Ishikawa (cell line): Measurements from ENCODE around the gene XRCC4.

Experiments
- CEBPB ChIP-seq: IDR thresholded peaks from 2 replicates; pipeline ENCODE4 v1.6.1; 2012
- CREB1 ChIP-seq: IDR thresholded peaks from 2 replicates; pipeline ENCODE4 v1.6.1; 2012; ENCODE audit warnings: low read depth
- EGR1 ChIP-seq: IDR thresholded peaks from 2 replicates; pipeline ENCODE4 v1.6.1; 2012
- EP300 ChIP-seq: IDR thresholded peaks from 2 replicates; pipeline ENCODE4 v1.6.1; 2012; ENCODE audit warnings: borderline replicate concordance
- FOXM1 ChIP-seq: IDR thresholded peaks from 2 replicates; pipeline ENCODE4 v1.6.1; 2012; ENCODE audit warnings: low read depth, borderline replicate concordance
- NFIC ChIP-seq: IDR thresholded peaks from 2 replicates; pipeline ENCODE4 v1.6.1; 2012
- RAD21 ChIP-seq: IDR thresholded peaks from 2 replicates; pipeline ENCODE4 v1.6.1; 2012; ENCODE audit warnings: low read depth
- TAF1 ChIP-seq: IDR thresholded peaks from 2 replicates; pipeline ENCODE4 v1.6.1; 2012; ENCODE audit warnings: low read depth, mild to moderate bottlenecking
- TCF12 ChIP-seq: IDR thresholded peaks from 2 replicates; pipeline ENCODE4 v1.6.1; 2012; ENCODE audit warnings: low read depth
- TEAD4 ChIP-seq: IDR thresholded peaks from 2 replicates; pipeline ENCODE4 v1.6.1; 2012
- YY1 ChIP-seq: IDR thresholded peaks from 2 replicates; pipeline ENCODE4 v1.6.1; 2012; ENCODE audit warnings: low read depth
- ZBTB7A ChIP-seq: IDR thresholded peaks from 2 replicates; pipeline ENCODE4 v1.6.1; 2012; ENCODE audit warnings: low read depth
- TF ChIP-seq, protein P1 (sequence below): IDR thresholded peaks from 2 replicates; pipeline ENCODE4 v1.6.1; 2012
- TF ChIP-seq, protein P2 (sequence below): IDR thresholded peaks from 2 replicates; pipeline ENCODE4 v1.6.1; 2012; ENCODE audit warnings: low read depth, mild to moderate bottlenecking
- TF ChIP-seq, protein P3 (sequence below): IDR thresholded peaks from 2 replicates; pipeline ENCODE4 v1.6.1; 2012

The XRCC4 gene

DNA sequence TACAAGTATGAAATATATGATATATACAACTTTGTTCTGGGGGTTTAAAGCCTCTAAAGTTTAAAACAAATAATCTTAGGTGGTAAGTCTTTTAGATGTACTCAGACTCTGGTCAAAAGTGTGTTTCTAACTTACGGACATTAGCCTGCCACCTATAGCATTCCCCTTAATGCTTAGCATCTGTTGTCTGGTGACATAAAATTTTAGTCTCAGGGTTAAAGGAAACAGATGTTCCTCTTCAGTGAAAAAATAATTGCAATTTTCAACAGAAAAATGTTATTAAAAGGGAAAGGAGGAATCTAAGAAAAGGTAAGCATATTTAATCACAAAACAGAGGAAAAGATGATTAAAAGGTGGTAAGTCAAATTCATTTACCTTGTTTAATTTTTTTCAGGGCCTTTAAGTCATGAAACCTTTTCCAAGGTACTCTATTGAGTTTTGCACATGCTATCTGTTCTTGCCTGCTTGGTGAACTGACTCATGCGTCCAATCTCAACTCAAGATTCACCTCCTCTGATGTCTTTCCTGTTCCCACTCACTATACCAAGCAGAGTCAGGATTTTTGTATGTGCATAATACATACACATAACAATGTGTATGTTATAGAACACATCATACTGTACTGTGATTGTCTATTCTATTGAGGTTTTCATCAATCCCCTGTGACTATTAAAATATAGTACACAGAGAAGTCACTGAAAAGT, 8.1 kb upstream of the XRCC4 start:
- no peak for TF ChIP-seq TCF12
- no peak for TF ChIP-seq CEBPB
- TF ChIP-seq NFIC: no peak
- TF ChIP-seq CREB1: no peak
- TF ChIP-seq TAF1: no peak
- TF ChIP-seq, protein P1, sequence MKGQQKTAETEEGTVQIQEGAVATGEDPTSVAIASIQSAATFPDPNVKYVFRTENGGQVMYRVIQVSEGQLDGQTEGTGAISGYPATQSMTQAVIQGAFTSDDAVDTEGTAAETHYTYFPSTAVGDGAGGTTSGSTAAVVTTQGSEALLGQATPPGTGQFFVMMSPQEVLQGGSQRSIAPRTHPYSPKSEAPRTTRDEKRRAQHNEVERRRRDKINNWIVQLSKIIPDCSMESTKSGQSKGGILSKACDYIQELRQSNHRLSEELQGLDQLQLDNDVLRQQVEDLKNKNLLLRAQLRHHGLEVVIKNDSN: no peak
- no peak for TF ChIP-seq FOXM1
- no peak for TF ChIP-seq RAD21
- TF ChIP-seq, protein P2, sequence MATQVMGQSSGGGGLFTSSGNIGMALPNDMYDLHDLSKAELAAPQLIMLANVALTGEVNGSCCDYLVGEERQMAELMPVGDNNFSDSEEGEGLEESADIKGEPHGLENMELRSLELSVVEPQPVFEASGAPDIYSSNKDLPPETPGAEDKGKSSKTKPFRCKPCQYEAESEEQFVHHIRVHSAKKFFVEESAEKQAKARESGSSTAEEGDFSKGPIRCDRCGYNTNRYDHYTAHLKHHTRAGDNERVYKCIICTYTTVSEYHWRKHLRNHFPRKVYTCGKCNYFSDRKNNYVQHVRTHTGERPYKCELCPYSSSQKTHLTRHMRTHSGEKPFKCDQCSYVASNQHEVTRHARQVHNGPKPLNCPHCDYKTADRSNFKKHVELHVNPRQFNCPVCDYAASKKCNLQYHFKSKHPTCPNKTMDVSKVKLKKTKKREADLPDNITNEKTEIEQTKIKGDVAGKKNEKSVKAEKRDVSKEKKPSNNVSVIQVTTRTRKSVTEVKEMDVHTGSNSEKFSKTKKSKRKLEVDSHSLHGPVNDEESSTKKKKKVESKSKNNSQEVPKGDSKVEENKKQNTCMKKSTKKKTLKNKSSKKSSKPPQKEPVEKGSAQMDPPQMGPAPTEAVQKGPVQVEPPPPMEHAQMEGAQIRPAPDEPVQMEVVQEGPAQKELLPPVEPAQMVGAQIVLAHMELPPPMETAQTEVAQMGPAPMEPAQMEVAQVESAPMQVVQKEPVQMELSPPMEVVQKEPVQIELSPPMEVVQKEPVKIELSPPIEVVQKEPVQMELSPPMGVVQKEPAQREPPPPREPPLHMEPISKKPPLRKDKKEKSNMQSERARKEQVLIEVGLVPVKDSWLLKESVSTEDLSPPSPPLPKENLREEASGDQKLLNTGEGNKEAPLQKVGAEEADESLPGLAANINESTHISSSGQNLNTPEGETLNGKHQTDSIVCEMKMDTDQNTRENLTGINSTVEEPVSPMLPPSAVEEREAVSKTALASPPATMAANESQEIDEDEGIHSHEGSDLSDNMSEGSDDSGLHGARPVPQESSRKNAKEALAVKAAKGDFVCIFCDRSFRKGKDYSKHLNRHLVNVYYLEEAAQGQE: no peak
- TF ChIP-seq TEAD4: no peak
- TF ChIP-seq ZBTB7A: no peak
- TF ChIP-seq, protein P3, sequence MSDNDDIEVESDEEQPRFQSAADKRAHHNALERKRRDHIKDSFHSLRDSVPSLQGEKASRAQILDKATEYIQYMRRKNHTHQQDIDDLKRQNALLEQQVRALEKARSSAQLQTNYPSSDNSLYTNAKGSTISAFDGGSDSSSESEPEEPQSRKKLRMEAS: no peak
- no peak for TF ChIP-seq YY1
- no peak for TF ChIP-seq EP300
- TF ChIP-seq EGR1: no peak

DNA sequence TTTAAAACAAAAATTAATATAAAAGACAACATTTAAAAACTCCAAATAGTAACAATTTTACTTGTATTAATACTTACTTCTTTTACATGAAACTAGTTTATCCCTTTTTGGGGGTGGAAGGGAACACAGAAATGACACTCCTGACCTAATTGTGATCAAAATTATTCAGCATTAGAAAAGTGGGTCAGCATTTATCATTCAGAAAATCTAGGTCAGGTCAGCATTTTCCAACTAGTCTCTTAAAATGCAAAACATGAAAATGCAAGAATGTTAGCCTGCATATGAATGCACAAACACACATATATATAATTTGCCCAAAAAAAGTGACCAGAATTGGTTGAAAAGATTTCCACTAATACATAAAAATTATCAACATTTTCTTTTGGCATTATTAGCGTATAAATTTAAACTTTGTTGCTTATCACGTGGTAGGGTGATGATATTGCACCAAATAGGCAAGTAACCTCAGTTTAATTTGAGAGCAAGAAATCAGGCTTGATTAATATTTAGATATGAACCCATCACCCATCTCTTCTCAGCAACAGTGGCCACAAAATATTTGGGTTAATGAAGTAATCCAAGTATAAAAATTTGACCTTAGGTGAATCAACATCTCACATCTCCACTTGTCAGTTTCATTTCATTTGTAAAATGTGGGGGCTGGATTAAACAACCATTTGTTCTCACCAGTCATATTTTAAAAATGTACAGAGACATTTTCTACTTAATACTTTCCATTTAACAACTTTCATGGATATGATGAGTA, 5.9 kb upstream of the XRCC4 start:
- TF ChIP-seq, protein P1: no peak
- TF ChIP-seq TEAD4: no peak
- no peak for TF ChIP-seq EP300
- TF ChIP-seq, protein P3: no peak
- TF ChIP-seq CEBPB: no peak
- TF ChIP-seq TAF1: no peak
- no peak for TF ChIP-seq YY1
- TF ChIP-seq CREB1: no peak
- TF ChIP-seq, protein P2: no peak
- TF ChIP-seq EGR1: no peak
- TF ChIP-seq TCF12: no peak
- TF ChIP-seq ZBTB7A: no peak
- TF ChIP-seq RAD21: no peak
- TF ChIP-seq NFIC: no peak
- no peak for TF ChIP-seq FOXM1

DNA sequence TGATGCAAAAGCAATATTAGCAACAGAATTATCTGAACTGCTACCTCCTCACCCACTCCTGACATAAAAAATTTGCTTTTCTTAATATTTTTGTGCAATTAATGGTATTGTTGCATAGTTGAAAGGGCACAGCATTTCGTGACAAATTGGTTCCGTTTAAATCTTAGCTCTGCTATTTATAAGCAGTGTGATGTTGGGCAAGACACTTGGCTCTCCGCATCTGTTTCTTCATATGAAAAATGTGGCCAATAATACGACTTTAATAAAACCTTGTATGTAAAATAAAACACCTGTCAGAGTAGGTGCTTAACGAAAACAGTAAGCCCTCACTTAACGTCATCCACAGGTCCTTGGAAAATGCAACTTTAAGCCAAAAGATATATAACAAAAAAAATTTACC, 4.4 kb upstream of the XRCC4 start:
- TF ChIP-seq, protein P1: no peak

DNA sequence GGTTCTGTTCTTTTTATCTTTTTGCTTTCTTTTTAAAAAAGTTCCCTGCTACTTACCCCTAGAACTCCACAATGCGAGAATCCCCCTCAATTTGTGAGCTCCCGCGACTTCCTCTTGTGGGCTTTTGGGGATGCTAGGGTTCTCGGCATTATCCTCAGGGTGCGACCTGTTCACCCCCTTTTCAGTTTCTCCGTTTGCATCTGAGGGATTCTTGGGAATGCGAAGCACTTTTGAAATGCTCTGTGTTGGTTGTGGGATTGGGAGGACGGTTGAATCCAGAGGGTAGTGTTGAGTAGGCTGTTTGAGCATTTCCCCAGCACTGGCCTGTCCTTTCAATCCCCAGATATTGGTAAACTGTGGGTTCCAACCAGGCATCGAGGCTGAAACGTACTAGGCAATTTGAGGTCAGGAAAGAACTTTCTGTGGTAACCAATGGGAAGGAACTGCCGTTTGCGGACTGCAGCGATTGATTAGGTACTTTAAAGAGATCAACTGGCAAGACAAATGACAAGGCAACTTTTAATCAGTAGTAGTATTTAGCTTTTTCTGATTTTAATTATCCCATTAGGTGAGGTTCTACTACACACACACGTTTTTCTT, 415 bp downstream of the XRCC4 start:
- TF ChIP-seq, protein P2: no peak
- TF ChIP-seq TEAD4 (no peak), EGR1 (no peak), RAD21 (no peak)
